Right atrium auricular region (tissue), 2 donors: Measurements from ENCODE around the gene MALAT1. TPM values are rescaled to one million over a fixed set of nuclear protein-coding genes. Genes with fewer than 3 reads are reported as not detected.
"Not testable (repeated sequence)": the region's sequence is repeated elsewhere in the genome, so short reads cannot be mapped to it uniquely, and the experiment has no call there.

Experiments
- DNase-seq: peaks from one replicate; pipeline ENCODE4 v3.0.0-alpha.2; 2019; ENCODE audit warnings: low spot score
- H3K27ac ChIP-seq, 2 donors: fragments of 200-600 bp; sonication (generic); 1 replicate in 1 of 2; 2 replicates in 1 of 2; pipeline ENCODE4 v1.5.1; 2016 to 2019
- H3K27me3 ChIP-seq, 2 donors: fragments of 200-600 bp; sonication (generic); one replicate each; pipeline versions ENCODE4 v1.5.1 to v1.6.0; 2017 to 2019
- H3K36me3 ChIP-seq: fragments of 200-600 bp; sonication (generic); one replicate; pipeline ENCODE4 v1.5.1; 2016
- H3K4me1 ChIP-seq, 2 donors: fragments of 200-600 bp; sonication (generic); one replicate each; pipeline versions ENCODE4 v1.5.1 to v1.6.0; 2017 to 2019
- H3K4me3 ChIP-seq, 2 donors: fragments of 200-600 bp; sonication (generic); 1 replicate in 1 of 2; 2 replicates in 1 of 2; pipeline ENCODE4 v1.5.1; 2017 to 2019; ENCODE audit warnings: mild to moderate bottlenecking in 1 of 2, moderate library complexity in 1 of 2
- H3K9me3 ChIP-seq, 2 donors: fragments of 200-600 bp; sonication (generic); one replicate each; pipeline ENCODE4 v1.5.1; 2019
- CTCF ChIP-seq, 2 donors: fragments of 200-600 bp; sonication (generic); IDR thresholded peaks; one replicate each; pipeline ENCODE4 v1.5.1; 2019; ENCODE audit warnings: antibody characterized with exemption in 2 of 2
- total RNA-seq, 2 donors: library from RNA; depleted of rRNA; stranded (reverse); fragments of >200 nt; gene quantifications; one replicate each; pipeline ENCODE4 v1.1.0, GENCODE V29; 2016

The MALAT1 gene
- 1,000 to 10,000 TPM; 2,120 to 2,577 TPM for total RNA-seq

- no peak for TF ChIP-seq CTCF (IDR thresholded peaks at IDR 0.05)
- H3K27me3 ChIP-seq, result no peaks in the 10 kb centered on the region
- H3K4me1 ChIP-seq, result peaks cover 0 to 32% of the 10 kb centered on the region in 2 donors
- DNase-seq, result peak; percentile 97
- peak within 1 kb of the TSS; percentile 75 to 79 for H3K4me3 ChIP-seq
- no peaks in the 10 kb centered on the region for H3K9me3 ChIP-seq
- H3K27ac ChIP-seq, result peak within 1 kb of the TSS; percentile 97 to 100
- peaks cover 40% of the 10 kb centered on the region for H3K36me3 ChIP-seq
Measured at GRCh38 chr11:65498977-65499712, at the start of gene MALAT1. TSS of gene MALAT1 (plus strand) at chr11:65499045.

GRCh38 chr11:65451301-65451700, 47.5 kb upstream of the MALAT1 start:
- not testable (repeated sequence) for H3K27me3 ChIP-seq, H3K36me3 ChIP-seq, H3K9me3 ChIP-seq, H3K4me3 ChIP-seq, H3K27ac ChIP-seq, DNase-seq
- peaks cover 0 to 30% of the 10 kb centered on the region in 2 donors for H3K4me1 ChIP-seq

GRCh38 chr11:65452259-65452658, 46.6 kb upstream of the MALAT1 start:
- H3K36me3 ChIP-seq, H3K9me3 ChIP-seq, DNase-seq, H3K4me3 ChIP-seq, H3K27me3 ChIP-seq: not testable (repeated sequence)
- Histone ChIP-seq H3K4me1 (peaks cover 0 to 27% of the 10 kb centered on the region in 2 donors), H3K27ac (peak overlapping the region; percentile 92 to 94)

- Histone ChIP-seq H3K36me3 (no peaks in the 10 kb centered on the region), H3K27ac (peak overlapping the region; percentile 92 to 94), H3K9me3 (no peaks in the 10 kb centered on the region), H3K4me1 (peaks cover 0 to 25% of the 10 kb centered on the region in 2 donors), H3K27me3 (no peaks in the 10 kb centered on the region), H3K4me3 (no peak overlapping the region)
- no peak for DNase-seq
- TF ChIP-seq CTCF (IDR thresholded peaks at IDR 0.05), result no peak
Measured at GRCh38 chr11:65452806-65453490, 45.9 kb upstream of the MALAT1 start.

- Histone ChIP-seq H3K4me3 (peak overlapping the region; percentile 38 to 56), H3K27ac (peak overlapping the region; percentile 92 to 94), H3K36me3 (no peaks in the 10 kb centered on the region), H3K4me1 (peaks cover 0 to 25% of the 10 kb centered on the region in 2 donors), H3K9me3 (no peaks in the 10 kb centered on the region), H3K27me3 (no peaks in the 10 kb centered on the region)
- TF ChIP-seq CTCF (IDR thresholded peaks at IDR 0.05), result no peak
- DNase-seq, result no peak
Measured at GRCh38 chr11:65454311-65454695, 44.5 kb upstream of the MALAT1 start.

- Histone ChIP-seq H3K36me3 (no peaks in the 10 kb centered on the region), H3K9me3 (no peaks in the 10 kb centered on the region), H3K27ac (peak overlapping the region; percentile 92 to 94), H3K4me1 (peaks cover 0 to 25% of the 10 kb centered on the region in 2 donors), H3K27me3 (no peaks in the 10 kb centered on the region), H3K4me3 (peak overlapping the region; percentile 38 to 56)
- TF ChIP-seq CTCF (IDR thresholded peaks at IDR 0.05), result peak in 1 of 2 donors; percentile 32
- peak; percentile 95 for DNase-seq
Measured at GRCh38 chr11:65454696-65455456, 44.0 kb upstream of the MALAT1 start.
